ENCODE measurements around the gene THSD7B.

- no peak for TF ChIP-seq EZH2 (IDR thresholded peaks at IDR 0.05; ENCODE audit: insufficient read depth, poor library complexity, severe bottlenecking)
- no peak for TF ChIP-seq EZH2phosphoT487 (IDR thresholded peaks at IDR 0.05; ENCODE audit: insufficient read depth, low read depth)
Measured at GRCh38 chr2:136809998-136810397, 44.7 kb downstream of the THSD7B start.
